Colonic mucosa (tissue), 4 donors: ENCODE results near the gene NKAIN2. TPM values are rescaled to one million over a fixed set of nuclear protein-coding genes. Genes with fewer than 3 reads are reported as not detected.
"Not testable (repeated sequence)": the region's sequence is repeated elsewhere in the genome, so short reads cannot be mapped to it uniquely, and the experiment has no call there.

Source experiments
- DNase-seq: peaks from one replicate; pipeline ENCODE4 v3.0.0-alpha.2; 2020
- H3K27ac ChIP-seq: fragments of 200-600 bp; one replicate; pipeline ENCODE4 v1.8.0; 2021
- H3K27me3 ChIP-seq: fragments of 200-600 bp; one replicate; pipeline ENCODE4 v1.8.0; 2021
- H3K36me3 ChIP-seq: fragments of 200-600 bp; one replicate; pipeline ENCODE4 v1.8.0; 2021
- H3K4me1 ChIP-seq: fragments of 200-600 bp; one replicate; pipeline ENCODE4 v1.8.0; 2021; ENCODE audit warnings: mild to moderate bottlenecking
- H3K4me3 ChIP-seq: fragments of 200-600 bp; one replicate; pipeline ENCODE4 v1.8.0; 2021
- H3K9ac ChIP-seq, 2 donors: one replicate each; pipeline ENCODE4 v1.7.0; 2013; ENCODE audit warnings: control low read depth in 2 of 2, low read depth in 2 of 2, low read length in 2 of 2
- H3K9me3 ChIP-seq: fragments of 200-600 bp; one replicate; pipeline ENCODE4 v1.8.0; 2021
- CTCF ChIP-seq: fragments of 200-600 bp; IDR thresholded peaks from one replicate; pipeline ENCODE4 v1.8.0; 2022; ENCODE audit warnings: antibody characterized with exemption, mild to moderate bottlenecking
- intact Hi-C: fragments of 100-400 bp; cut with DNase I; formaldehyde crosslinking; loops from one replicate; pipeline ENCODE4 v1.14.1; 2022
- total RNA-seq, 2 donors: library from RNA; stranded (reverse); fragmentation: NEBNext Ultra II Directional in 1 of 2; extraction: Animal tissue kit (Norgen Biotek cat#: 25700) in 1 of 2; gene quantifications; one replicate each; pipeline ENCODE4 v1.2.1, GENCODE V29; 2021
- donor health status: healthy.
- donor health status: DM: no; HTN: no; CAD: no.
- donor health status: DM: no; HTN: no; CAD: no.

Gene NKAIN2
- total RNA-seq, 2 donors from 2014 or later = 0.21 TPM; not detected in 1

GRCh38 chr6:123904228-123904627 is 100.6 kb downstream of the NKAIN2 start:
- intact Hi-C loops = no loop called here
- H3K27me3 ChIP-seq = no peaks in the 10 kb centered on the region
- H3K9ac ChIP-seq = no peak overlapping the region
- TF ChIP-seq CTCF = no peak
- no peaks in the 10 kb centered on the region for H3K36me3 ChIP-seq
- no peaks in the 10 kb centered on the region for H3K4me1 ChIP-seq
- no peaks in the 10 kb centered on the region for H3K9me3 ChIP-seq
- no peak overlapping the region for H3K4me3 ChIP-seq
- DNase-seq = no peak
- no peak overlapping the region for H3K27ac ChIP-seq

- no peak for TF ChIP-seq CTCF
- H3K9me3 ChIP-seq = no peaks in the 10 kb centered on the region
- H3K27ac ChIP-seq = no peak overlapping the region
- intact Hi-C loops = no loop called here
- H3K36me3 ChIP-seq = no peaks in the 10 kb centered on the region
- DNase-seq = no peak
- H3K27me3 ChIP-seq = no peaks in the 10 kb centered on the region
- no peak overlapping the region for H3K4me3 ChIP-seq
- H3K9ac ChIP-seq = no peak overlapping the region
- no peaks in the 10 kb centered on the region for H3K4me1 ChIP-seq
Measured at GRCh38 chr6:123908797-123909196, 105.1 kb downstream of the NKAIN2 start.

- H3K27me3 ChIP-seq = no peaks in the 10 kb centered on the region
- no peaks in the 10 kb centered on the region for H3K36me3 ChIP-seq
- no peak overlapping the region for H3K27ac ChIP-seq
- no peak overlapping the region for H3K4me3 ChIP-seq
- H3K9me3 ChIP-seq = no peaks in the 10 kb centered on the region
- no peaks in the 10 kb centered on the region for H3K4me1 ChIP-seq
- DNase-seq = no peak
- no peak for TF ChIP-seq CTCF
- no peak overlapping the region for H3K9ac ChIP-seq
- intact Hi-C loops = no loop called here
Measured at GRCh38 chr6:123909989-123910388, 106.3 kb downstream of the NKAIN2 start.

- intact Hi-C loops = no loop called here
- Histone ChIP-seq H3K36me3 (no peaks in the 10 kb centered on the region), H3K4me1 (no peaks in the 10 kb centered on the region), H3K27ac (no peak overlapping the region), H3K9ac (no peak overlapping the region), H3K4me3 (no peak overlapping the region), H3K9me3 (no peaks in the 10 kb centered on the region), H3K27me3 (no peaks in the 10 kb centered on the region)
- no peak for DNase-seq
- no peak for TF ChIP-seq CTCF
Measured at GRCh38 chr6:123913863-123914262, 110.2 kb downstream of the NKAIN2 start.

- H3K27me3 ChIP-seq, H3K36me3 ChIP-seq, DNase-seq, intact Hi-C loops, H3K27ac ChIP-seq, H3K4me3 ChIP-seq, H3K9ac ChIP-seq, H3K9me3 ChIP-seq, H3K4me1 ChIP-seq: not testable (repeated sequence)
Measured at GRCh38 chr6:123923379-123923778, 119.7 kb downstream of the NKAIN2 start.

GRCh38 chr6:123925350-123925749 is 121.7 kb downstream of the NKAIN2 start:
- H3K4me3 ChIP-seq = no peak overlapping the region
- intact Hi-C loops = no loop called here
- H3K27ac ChIP-seq = no peak overlapping the region
- H3K4me1 ChIP-seq = no peaks in the 10 kb centered on the region
- no peak for DNase-seq
- no peaks in the 10 kb centered on the region for H3K9me3 ChIP-seq
- no peak overlapping the region for H3K9ac ChIP-seq
- no peaks in the 10 kb centered on the region for H3K27me3 ChIP-seq
- H3K36me3 ChIP-seq = no peaks in the 10 kb centered on the region
- no peak for TF ChIP-seq CTCF
